MCF 10A (cell line): ENCODE data around the gene EPHB1. TPM values are rescaled to one million over a fixed set of nuclear protein-coding genes. Genes with fewer than 3 reads are reported as not detected.

Source experiments
- BruUV-seq: library from RNA; stranded (reverse); fragments of 400-500 nt; replicated peaks from 2 replicates; lab custom pipeline; 2021; lab: Mats Ljungman, UMichigan
- CTCF ChIA-PET: fragments of 300-600 bp; sonication (Branson Sonifier 250); formaldehyde crosslinking; extraction: SDS; loops from one replicate; lab custom pipeline; 2021; ENCODE audit warnings: antibody characterized with exemption, inconsistent platforms; lab: Yijun Ruan, JAX
- POLR2A ChIA-PET: fragments of 300-600, 350-650 bp; sonication (Branson Sonifier 250); formaldehyde crosslinking; extraction: SDS; loops from one replicate; lab custom pipeline; 2020; ENCODE audit warnings: antibody characterized with exemption, inconsistent platforms; lab: Yijun Ruan, JAX
- DNase-seq: peaks from one replicate; pipeline ENCODE4 v3.0.0-alpha.2; 2018; ENCODE audit not compliant: unreplicated experiment
- H3K27ac Mint-ChIP-seq: one replicate; pipeline ENCODE4 v1.8.0; 2022; ENCODE audit warnings: mild to moderate bottlenecking, low read depth, mixed read lengths; ENCODE audit not compliant: unreplicated experiment
- H3K27me3 Mint-ChIP-seq: one replicate; pipeline ENCODE4 v1.8.0; 2022; ENCODE audit warnings: mixed read lengths; ENCODE audit not compliant: insufficient read depth, unreplicated experiment
- H3K36me3 Mint-ChIP-seq: one replicate; pipeline ENCODE4 v1.8.0; 2022; ENCODE audit warnings: mild to moderate bottlenecking, moderate library complexity, mixed read lengths; ENCODE audit not compliant: insufficient read depth, unreplicated experiment
- H3K4me1 Mint-ChIP-seq: one replicate; pipeline ENCODE4 v1.8.0; 2022; ENCODE audit warnings: mixed read lengths; ENCODE audit not compliant: insufficient read depth, unreplicated experiment
- H3K4me3 Mint-ChIP-seq: one replicate; pipeline ENCODE4 v1.8.0; 2022; ENCODE audit warnings: mild to moderate bottlenecking, moderate library complexity, mixed read lengths; ENCODE audit not compliant: unreplicated experiment
- H3K9me3 Mint-ChIP-seq: one replicate; pipeline ENCODE4 v1.8.0; 2022; ENCODE audit warnings: mixed read lengths; ENCODE audit not compliant: unreplicated experiment
- CTCF ChIP-seq: fragments of 200-600 bp; IDR thresholded peaks from one replicate; pipeline ENCODE4 v1.8.0; 2022; ENCODE audit warnings: antibody characterized with exemption, mild to moderate bottlenecking; ENCODE audit not compliant: unreplicated experiment
- intact Hi-C: fragments of 100-400 bp; cut with micrococcal nuclease; formaldehyde crosslinking; loops from 2 replicates; pipeline ENCODE4 v1.14.1; 2022
- total RNA-seq: library from RNA; stranded (reverse); gene quantifications from 2 replicates; pipeline ENCODE4 v1.2.3, GENCODE V29; 2022

Gene EPHB1
- total RNA-seq, 1 experiment from 2014 or later, result not detected

GRCh38 chr3:134922101-134922500 is 127.0 kb downstream of the EPHB1 start:
- Mint-ChIP-seq H3K9me3 (peaks cover 48% of the 10 kb centered on the region), H3K27ac (no peak overlapping the region), H3K27me3 (no peaks in the 10 kb centered on the region), H3K4me3 (no peak overlapping the region), H3K36me3 (no peaks in the 10 kb centered on the region), H3K4me1 (no peaks in the 10 kb centered on the region)
- no TSS peak for BruUV-seq
- ChIA-PET CTCF (no interaction called here), POLR2A (no interaction called here)
- DNase-seq, result no peak
- intact Hi-C loops, result no loop called here
- no peak for TF ChIP-seq CTCF

- no peak overlapping the region for H3K4me3 Mint-ChIP-seq
- no peaks in the 10 kb centered on the region for H3K36me3 Mint-ChIP-seq
- CTCF ChIA-PET, result interaction anchor here (0.6 kb wide), 1 partner anchor 580 kb away, joined by 3 read pairs; no protein-coding TSS in a partner anchor
- H3K27ac Mint-ChIP-seq, result no peak overlapping the region
- no TSS peak for BruUV-seq
- no peaks in the 10 kb centered on the region for H3K4me1 Mint-ChIP-seq
- DNase-seq, result no peak
- POLR2A ChIA-PET, result no interaction called here
- no peak for TF ChIP-seq CTCF
- intact Hi-C loops, result no loop called here
- H3K9me3 Mint-ChIP-seq, result peaks cover 50% of the 10 kb centered on the region
- H3K27me3 Mint-ChIP-seq, result no peaks in the 10 kb centered on the region
Measured at GRCh38 chr3:134922866-134923265, 127.8 kb downstream of the EPHB1 start.

DNA sequence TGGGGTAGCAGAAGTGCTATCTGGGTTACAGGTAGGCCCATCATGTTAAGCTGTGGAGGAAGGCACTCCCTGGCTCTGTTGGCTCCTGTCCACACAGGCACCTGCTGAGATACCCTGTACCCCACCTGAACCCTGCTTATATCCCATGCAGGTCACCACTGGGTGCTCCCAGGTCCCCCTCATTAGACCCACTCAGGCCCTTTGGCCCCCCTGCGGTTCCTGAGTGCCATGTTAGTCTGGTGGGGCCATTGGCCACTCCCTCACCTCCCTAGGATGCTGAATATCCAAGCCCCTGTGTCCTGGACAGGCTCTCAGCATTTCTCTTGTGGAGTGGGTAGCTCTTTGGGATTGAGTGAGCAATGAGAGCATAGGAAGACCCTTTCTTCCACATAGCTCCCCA is 128.2 kb downstream of the EPHB1 start:
- BruUV-seq, result no TSS peak

DNA sequence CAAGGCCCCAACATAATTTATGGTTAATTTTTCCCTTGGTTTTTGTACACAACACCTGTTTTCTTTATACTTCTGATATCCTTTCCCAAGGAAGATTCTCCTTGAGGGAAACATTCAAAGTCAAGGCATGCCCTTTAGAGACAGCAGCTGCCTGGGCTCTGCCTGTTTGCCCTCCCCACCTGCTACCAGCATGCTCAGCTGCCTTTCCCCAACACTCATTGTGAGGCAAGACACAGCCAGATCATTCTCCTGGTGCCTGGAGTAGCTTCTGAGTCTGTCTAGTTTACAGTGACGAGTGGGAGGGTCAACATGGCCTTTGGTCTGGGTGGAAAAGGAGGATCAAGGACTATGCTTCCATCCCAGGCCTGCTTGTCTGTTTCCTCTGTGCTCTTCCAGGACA is 132.5 kb downstream of the EPHB1 start:
- Mint-ChIP-seq H3K27me3 (no peaks in the 10 kb centered on the region), H3K36me3 (no peaks in the 10 kb centered on the region), H3K4me3 (no peak overlapping the region), H3K9me3 (peaks cover 49% of the 10 kb centered on the region), H3K4me1 (no peaks in the 10 kb centered on the region), H3K27ac (no peak overlapping the region)
- no peak for DNase-seq
- TF ChIP-seq CTCF, result no peak
- intact Hi-C loops, result no loop called here
- BruUV-seq, result no TSS peak
- POLR2A ChIA-PET, result no interaction called here
- CTCF ChIA-PET, result no interaction called here

More for the DNA sequence above, 128.2 kb downstream of the EPHB1 start:
- H3K27me3 Mint-ChIP-seq, result no peaks in the 10 kb centered on the region
- intact Hi-C loops, result no loop called here
- ChIA-PET CTCF (interaction anchor here (0.6 kb wide), 1 partner anchor 581 kb away, joined by 3 read pairs; no protein-coding TSS in a partner anchor), POLR2A (no interaction called here)
- H3K4me3 Mint-ChIP-seq, result no peak overlapping the region
- no peak for TF ChIP-seq CTCF
- no peaks in the 10 kb centered on the region for H3K36me3 Mint-ChIP-seq
- DNase-seq, result no peak
- peaks cover 50% of the 10 kb centered on the region for H3K9me3 Mint-ChIP-seq
- H3K27ac Mint-ChIP-seq, result no peak overlapping the region
- no peaks in the 10 kb centered on the region for H3K4me1 Mint-ChIP-seq
